Smooth muscle cell (in vitro differentiated cells): ENCODE results near the gene CIAPIN1. TPM values are rescaled to one million over a fixed set of nuclear protein-coding genes. Genes with fewer than 3 reads are reported as not detected.

ENCODE experiments used
- DNase-seq: peaks from one replicate; lab custom pipeline; 2025; ENCODE audit not compliant: unreplicated experiment; lab: John Stamatoyannopoulos, UW
- H2AFZ ChIP-seq: fragments of 200-600 bp; sonication (generic); 2 replicates; pipeline ENCODE4 v1.6.0; 2016; ENCODE audit warnings: antibody characterized with exemption, low read depth, mild to moderate bottlenecking
- H3F3A ChIP-seq: fragments of 200-600 bp; sonication (generic); 2 replicates; pipeline ENCODE4 v1.6.0; 2017; ENCODE audit warnings: antibody characterized with exemption, low read depth
- H3K27ac ChIP-seq: fragments of 200-600 bp; sonication (generic); 2 replicates; pipeline ENCODE4 v1.5.1; 2016; ENCODE audit warnings: low read depth, mild to moderate bottlenecking
- H3K27me3 ChIP-seq: fragments of 200-600 bp; sonication (generic); 2 replicates; pipeline ENCODE4 v1.6.1; 2016; ENCODE audit warnings: low read depth, mild to moderate bottlenecking
- H3K36me3 ChIP-seq: fragments of 200-600 bp; sonication (generic); 2 replicates; pipeline ENCODE4 v1.5.1; 2016; ENCODE audit warnings: low read depth
- H3K4me1 ChIP-seq: fragments of 200-600 bp; sonication (generic); 2 replicates; pipeline ENCODE4 v1.5.1; 2016; ENCODE audit warnings: low read depth
- H3K4me2 ChIP-seq: fragments of 200-600 bp; sonication (generic); 2 replicates; pipeline ENCODE4 v1.6.0; 2016; ENCODE audit warnings: mild to moderate bottlenecking
- H3K4me3 ChIP-seq: fragments of 200-600 bp; sonication (generic); 2 replicates; pipeline ENCODE4 v1.5.1; 2016; ENCODE audit warnings: mild to moderate bottlenecking
- H3K79me2 ChIP-seq: fragments of 200-600 bp; sonication (generic); 2 replicates; pipeline ENCODE4 v1.6.0; 2016; ENCODE audit warnings: low read depth, mild to moderate bottlenecking
- H3K9ac ChIP-seq: fragments of 200-600 bp; sonication (generic); 2 replicates; pipeline ENCODE4 v1.6.0; 2016; ENCODE audit warnings: low read depth
- H3K9me3 ChIP-seq: fragments of 200-600 bp; sonication (generic); replicated peaks from 2 replicates; pipeline ENCODE4 v1.5.1; 2016; ENCODE audit warnings: low read depth
- H4K20me1 ChIP-seq: fragments of 200-600 bp; sonication (generic); 2 replicates; pipeline ENCODE4 v1.6.0; 2016; ENCODE audit warnings: low read depth
- WGBS: methylation state at CpG from one replicate; pipeline ENCODE4 v1.1.7; 2016; ENCODE audit warnings: low lambda C conversion rate; 5-methylcytosine and 5-hydroxymethylcytosine counted together
- polyA plus RNA-seq: library from polyadenylated mRNA; unstranded; fragments of >200 nt; fragmentation: Nextera tagmentation; extraction: Ambion mirVana; gene quantifications from 2 replicates; pipeline ENCODE4 v1.2.1, GENCODE V29; 2016
- total RNA-seq: library from RNA; depleted of rRNA; stranded (reverse); fragments of >200 nt; gene quantifications from 2 replicates; pipeline ENCODE4 v1.2.3, GENCODE V29; 2014
- TF ChIP-seq, protein P1 (sequence below): fragments of 200-600 bp; sonication (generic); IDR thresholded peaks from 2 replicates; pipeline ENCODE4 v1.5.1; 2017; ENCODE audit warnings: borderline replicate concordance, mild to moderate bottlenecking, antibody characterized with exemption; ENCODE audit not compliant: insufficient read depth, poor library complexity, severe bottlenecking

CIAPIN1 gene
- total and polyA plus RNA-seq, 2 experiments from 2014 or later: 36.6 to 58.1 TPM

- H3K27ac ChIP-seq: no peak overlapping the region
Measured at GRCh38 chr16:57481421-57481820, 34.2 kb upstream of the CIAPIN1 start.

DNA sequence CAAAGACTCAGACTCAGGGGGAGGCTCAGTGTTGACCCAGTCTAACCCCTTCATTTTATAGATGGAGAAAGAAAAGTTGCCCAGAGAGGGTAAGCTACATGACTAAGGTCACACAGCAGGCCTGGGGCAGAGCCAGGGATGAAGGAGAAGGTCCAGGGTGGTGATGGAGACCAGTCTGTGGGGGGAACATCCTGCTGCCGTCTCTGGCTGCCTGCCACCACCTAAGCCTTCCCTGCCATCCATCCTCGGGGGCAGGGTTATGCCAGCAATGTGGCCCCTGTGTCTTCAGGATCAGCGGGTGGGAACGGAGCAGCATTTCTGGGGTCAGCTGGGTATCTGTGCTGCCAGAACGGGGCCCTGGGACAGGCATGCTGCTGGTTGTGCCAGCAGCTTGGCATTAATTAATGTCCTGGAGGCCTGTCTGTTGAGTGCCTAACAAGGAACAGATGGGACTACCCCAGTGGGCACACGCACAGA lies 33.6 kb upstream of the CIAPIN1 start:
- TF ChIP-seq, protein P1, sequence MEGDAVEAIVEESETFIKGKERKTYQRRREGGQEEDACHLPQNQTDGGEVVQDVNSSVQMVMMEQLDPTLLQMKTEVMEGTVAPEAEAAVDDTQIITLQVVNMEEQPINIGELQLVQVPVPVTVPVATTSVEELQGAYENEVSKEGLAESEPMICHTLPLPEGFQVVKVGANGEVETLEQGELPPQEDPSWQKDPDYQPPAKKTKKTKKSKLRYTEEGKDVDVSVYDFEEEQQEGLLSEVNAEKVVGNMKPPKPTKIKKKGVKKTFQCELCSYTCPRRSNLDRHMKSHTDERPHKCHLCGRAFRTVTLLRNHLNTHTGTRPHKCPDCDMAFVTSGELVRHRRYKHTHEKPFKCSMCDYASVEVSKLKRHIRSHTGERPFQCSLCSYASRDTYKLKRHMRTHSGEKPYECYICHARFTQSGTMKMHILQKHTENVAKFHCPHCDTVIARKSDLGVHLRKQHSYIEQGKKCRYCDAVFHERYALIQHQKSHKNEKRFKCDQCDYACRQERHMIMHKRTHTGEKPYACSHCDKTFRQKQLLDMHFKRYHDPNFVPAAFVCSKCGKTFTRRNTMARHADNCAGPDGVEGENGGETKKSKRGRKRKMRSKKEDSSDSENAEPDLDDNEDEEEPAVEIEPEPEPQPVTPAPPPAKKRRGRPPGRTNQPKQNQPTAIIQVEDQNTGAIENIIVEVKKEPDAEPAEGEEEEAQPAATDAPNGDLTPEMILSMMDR: no peak
- no peak overlapping the region for H3K27ac ChIP-seq

More at GRCh38 chr16:57481421-57481820, 34.2 kb upstream of the CIAPIN1 start:
- H3K9ac ChIP-seq: no peak overlapping the region
- WGBS: 94% methylated on average over 4 of the region's 4 CpGs
- DNase-seq: no peak
- H3K9me3 ChIP-seq: no peaks in the 10 kb centered on the region
- no peaks in the 10 kb centered on the region for H3K36me3 ChIP-seq
- TF ChIP-seq, protein P1: no peak
- peaks cover 30% of the 10 kb centered on the region for H3K4me1 ChIP-seq
- peaks cover 87% of the 10 kb centered on the region for H3K79me2 ChIP-seq
- H3K4me3 ChIP-seq: no peak overlapping the region
- H2AFZ ChIP-seq: no peak overlapping the region
- peaks cover 10% of the 10 kb centered on the region for H3F3A ChIP-seq
- H3K4me2 ChIP-seq: no peak overlapping the region
- H3K27me3 ChIP-seq: no peaks in the 10 kb centered on the region
- H4K20me1 ChIP-seq: peaks cover 67% of the 10 kb centered on the region

DNA sequence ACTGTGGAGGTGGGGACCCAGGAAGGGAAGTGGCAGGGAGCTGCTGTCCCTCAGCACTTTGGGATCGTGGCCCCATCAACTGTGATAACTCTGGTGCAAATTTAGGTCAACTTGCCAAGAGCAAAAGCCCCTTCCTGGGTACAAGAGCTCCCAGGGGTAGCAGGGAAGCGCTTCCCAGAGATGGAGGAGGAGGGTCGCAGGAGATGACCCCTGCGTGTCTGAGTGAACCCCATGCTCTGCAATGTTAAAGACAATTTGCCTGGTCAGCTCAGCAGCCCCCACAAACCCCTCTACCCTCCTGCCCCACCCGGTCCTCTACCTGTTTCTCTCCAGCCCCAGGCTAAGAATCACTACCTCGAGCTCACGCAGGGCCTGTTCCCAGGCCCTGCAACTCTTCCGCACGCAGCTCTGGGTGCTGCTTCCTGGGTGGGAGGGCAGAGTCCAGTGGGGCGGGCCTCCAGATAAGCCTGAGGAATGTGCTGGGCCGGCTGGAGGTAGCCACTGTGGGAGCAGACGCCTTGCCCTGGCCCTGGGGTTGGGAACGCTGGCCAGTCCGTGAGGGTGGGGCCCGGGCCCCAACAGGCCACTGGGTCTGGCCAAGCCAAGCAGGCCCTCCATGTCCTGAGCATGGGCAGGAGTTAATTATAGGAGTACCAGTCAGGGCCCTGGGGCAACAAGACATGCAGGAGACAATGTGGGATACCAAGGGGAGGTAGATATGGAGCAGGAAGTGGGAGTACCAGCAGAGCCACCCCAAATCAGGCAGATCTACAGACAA lies 33.0 kb upstream of the CIAPIN1 start:
- TF ChIP-seq, protein P1: no peak
- Histone ChIP-seq H3K4me3 (peak overlapping the region; percentile 43), H3K4me1 (peaks cover 30% of the 10 kb centered on the region), H3K9ac (no peak overlapping the region), H3K27me3 (no peaks in the 10 kb centered on the region), H3K9me3 (no peaks in the 10 kb centered on the region), H3K36me3 (no peaks in the 10 kb centered on the region), H4K20me1 (peaks cover 75% of the 10 kb centered on the region), H3K27ac (no peak overlapping the region), H3K79me2 (peaks cover 77% of the 10 kb centered on the region), H3F3A (peaks cover 14% of the 10 kb centered on the region), H3K4me2 (peak overlapping the region; percentile 83), H2AFZ (no peak overlapping the region)
- no peak for DNase-seq
- 14% methylated on average over 15 of the region's 15 CpGs for whole genome bisulfite sequencing

More for the DNA sequence above, 33.6 kb upstream of the CIAPIN1 start:
- Histone ChIP-seq H3K36me3 (no peaks in the 10 kb centered on the region), H3K4me1 (peaks cover 30% of the 10 kb centered on the region), H2AFZ (no peak overlapping the region), H3K27me3 (no peaks in the 10 kb centered on the region), H3K4me2 (no peak overlapping the region), H3K9ac (no peak overlapping the region), H4K20me1 (peaks cover 73% of the 10 kb centered on the region), H3K4me3 (no peak overlapping the region), H3K79me2 (peaks cover 83% of the 10 kb centered on the region), H3K9me3 (no peaks in the 10 kb centered on the region), H3F3A (peaks cover 14% of the 10 kb centered on the region)
- no peak for DNase-seq
- 65% methylated on average over 6 of the region's 6 CpGs for WGBS
